ENCODE measurements around the gene FCRL1. TPM values are rescaled to one million over a fixed set of nuclear protein-coding genes. Genes with fewer than 3 reads are reported as not detected.

The FCRL1 gene
- total RNA-seq, 4 donors from 2014 or later, result not detected

GRCh38 chr1:157751283-157751682, 68.6 kb downstream of the FCRL1 start:
- TF ChIP-seq POLR2A (IDR thresholded peaks at IDR 0.05) (no peak), CTCF (IDR thresholded peaks at IDR 0.05) (no peak), EP300 (IDR thresholded peaks at IDR 0.05) (no peak)
- Histone ChIP-seq H3K27ac (no peak overlapping the region), H3K36me3 (no peaks in the 10 kb centered on the region), H3K27me3 (no peaks in the 10 kb centered on the region), H3K9me3 (no peaks in the 10 kb centered on the region), H3K4me3 (no peak overlapping the region), H3K4me1 (no peaks in the 10 kb centered on the region)
- no peak for DNase-seq (ENCODE audit: low spot score in 2 of 2)
- 47 to 67% methylated on average over 3 of the region's 3 CpGs for WGBS, 2 donors

DNA sequence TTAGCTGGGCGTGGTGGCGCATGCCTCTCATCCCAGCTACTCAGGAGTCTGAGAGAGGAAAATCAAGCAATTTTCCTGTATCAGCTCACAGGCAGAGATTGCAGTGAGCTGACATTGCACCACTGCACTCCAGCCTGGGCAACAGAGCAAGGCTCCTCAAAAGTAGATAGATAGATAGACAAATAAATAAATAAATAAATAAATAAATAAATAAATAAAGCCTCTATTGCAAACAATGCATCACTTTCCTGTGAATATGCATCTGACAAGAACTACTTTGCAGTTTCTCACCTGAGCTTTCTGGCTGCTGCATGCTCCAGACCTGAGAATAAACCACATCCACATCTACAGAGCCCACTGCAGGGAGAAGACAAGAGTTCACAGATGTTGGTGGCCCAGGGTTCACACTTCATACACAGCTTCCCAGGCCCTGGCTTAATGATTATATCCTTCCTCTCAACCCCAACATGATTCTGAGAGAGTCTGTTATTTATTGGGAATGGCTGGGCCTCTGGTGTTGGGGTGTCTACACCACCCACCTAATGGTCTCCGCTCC, 71.6 kb downstream of the FCRL1 start:
- no peaks in the 10 kb centered on the region for H3K9me3 ChIP-seq
- 92 to 95% methylated on average over 3 of the region's 3 CpGs for WGBS, 2 donors
- DNase-seq (ENCODE audit: low spot score in 2 of 2), result no peak
- H3K4me3 ChIP-seq, result no peak overlapping the region
- H3K4me1 ChIP-seq, result no peaks in the 10 kb centered on the region
- H3K27me3 ChIP-seq, result no peaks in the 10 kb centered on the region
- TF ChIP-seq EP300 (IDR thresholded peaks at IDR 0.05) (no peak), CTCF (IDR thresholded peaks at IDR 0.05) (no peak), POLR2A (IDR thresholded peaks at IDR 0.05) (no peak)
- H3K27ac ChIP-seq, result no peak overlapping the region
- H3K36me3 ChIP-seq, result no peaks in the 10 kb centered on the region

Small RNAs within 50 kb of the gene (small RNA-seq; reads per million reads assigned to genes)
- not detected for gene MRPS21P2

Other genes with a start within 250 kb of the FCRL1 start
- not detected for gene FCRL4, start 222.0 kb downstream of the FCRL1 start, total RNA-seq
- gene FCRL3, start 119.4 kb downstream of the FCRL1 start, total RNA-seq, result under 1 TPM in 1 of 4 donors, not detected in 3; 0.63 TPM
- gene FCRL2, start 43.0 kb downstream of the FCRL1 start, total RNA-seq, result under 1 TPM in 1 of 4 donors, not detected in 3; 0.21 TPM
- not detected for gene CD5L, start 21.7 kb upstream of the FCRL1 start, total RNA-seq
- 10 to 100 TPM; 47.1 to 60.6 (median 50.7) TPM for gene KIRREL1, start 173.5 kb upstream of the FCRL1 start, total RNA-seq

Data from tibial nerve (tissue), 4 donors.